Measurements from ENCODE around the gene YWHAQ. TPM values are rescaled to one million over a fixed set of nuclear protein-coding genes. Genes with fewer than 3 reads are reported as not detected.

The YWHAQ gene
- total and polyA plus RNA-seq, 2 donors (not counting 1 experiment from before 2014, with no cell fraction given) = 68.7 to 126 TPM

GRCh38 chr2:9565436-9566153 lies 65.2 kb downstream of the YWHAQ start:
- ChIA-PET CTCF (no interaction called here), POLR2A (interaction anchor here (0.8 kb wide), 1 partner anchor 91 kb away, joined by 5 read pairs; no protein-coding TSS in a partner anchor)
- Histone ChIP-seq H4K20me1 (ENCODE audit: control insufficient read depth, insufficient read depth, low read length, poor library complexity, severe bottlenecking) (no peaks in the 10 kb centered on the region), H3K4me1 (ENCODE audit: control insufficient read depth in 2 of 2, insufficient read depth in 2 of 2, low read length in 2 of 2) (no peaks in the 10 kb centered on the region), H3K4me3 (ENCODE audit: control extremely low read depth in 1 of 5, extremely low read depth in 1 of 5, insufficient read depth in 1 of 5, low read depth in 2 of 5, low read length in 4 of 5) (no peak overlapping the region), H3K4me2 (replicated peaks; ENCODE audit: low read depth, low read length, poor library complexity, severe bottlenecking) (no peak overlapping the region), H3K27me3 (replicated peaks in 1 of 4; ENCODE audit: control extremely low read depth in 1 of 4, control insufficient read depth in 3 of 4, insufficient read depth in 4 of 4, low read length in 3 of 4) (no peaks in the 10 kb centered on the region), H3K9me3 (ENCODE audit: control extremely low read depth in 1 of 3, control insufficient read depth in 2 of 3, insufficient read depth in 1 of 3, low read length in 2 of 3) (no peaks in the 10 kb centered on the region), H3K9ac (ENCODE audit: low read length) (no peak overlapping the region), H2AFZ (ENCODE audit: insufficient read depth, low read depth, low read length, poor library complexity, severe bottlenecking) (no peak overlapping the region), H3K36me3 (replicated peaks in 1 of 2; ENCODE audit: control extremely low read depth in 1 of 2, control insufficient read depth in 1 of 2, extremely low read depth in 1 of 2, insufficient read depth in 2 of 2, low read length in 1 of 2) (no peaks in the 10 kb centered on the region), H3K79me2 (ENCODE audit: control insufficient read depth, insufficient read depth, low read length) (no peaks in the 10 kb centered on the region), H3K27ac (ENCODE audit: low read length in 2 of 2) (no peak overlapping the region)
- ATAC-seq (ENCODE audit: low read depth) (no peak), DNase-seq (no peak)
- TF ChIP-seq EZH2 (IDR thresholded peaks at IDR 0.05; ENCODE audit: borderline replicate concordance, insufficient read depth, low read depth, low read length, poor library complexity, severe bottlenecking) = no peak
- no peak for TF ChIP-seq CTCF (IDR thresholded peaks at IDR 0.05)
- Mint-ChIP-seq H3K27ac (no peak overlapping the region), H3K4me1 (no peaks in the 10 kb centered on the region), H3K9me3 (ENCODE audit: insufficient read depth) (no peaks in the 10 kb centered on the region), H3K4me3 (no peak overlapping the region), H3K27me3 (no peaks in the 10 kb centered on the region)
- 98% methylated on average over 7 of the region's 11 CpGs for WGBS (ENCODE audit: insufficient coverage)
- intact Hi-C loops (cut with micrococcal nuclease) = no loop called here

GRCh38 chr2:9560628-9561027 lies 70.2 kb downstream of the YWHAQ start:
- ChIA-PET POLR2A (no interaction called here), CTCF (no interaction called here)
- Histone ChIP-seq H3K79me2 (ENCODE audit: control insufficient read depth, insufficient read depth, low read length) (peaks cover 8% of the 10 kb centered on the region), H3K27me3 (replicated peaks in 1 of 4; ENCODE audit: control extremely low read depth in 1 of 4, control insufficient read depth in 3 of 4, insufficient read depth in 4 of 4, low read length in 3 of 4) (no peaks in the 10 kb centered on the region), H3K4me2 (replicated peaks; ENCODE audit: low read depth, low read length, poor library complexity, severe bottlenecking) (no peak overlapping the region), H3K9me3 (ENCODE audit: control extremely low read depth in 1 of 3, control insufficient read depth in 2 of 3, insufficient read depth in 1 of 3, low read length in 2 of 3) (no peaks in the 10 kb centered on the region), H3K9ac (ENCODE audit: low read length) (no peak overlapping the region), H2AFZ (ENCODE audit: insufficient read depth, low read depth, low read length, poor library complexity, severe bottlenecking) (no peak overlapping the region), H3K27ac (ENCODE audit: low read length in 2 of 2) (no peak overlapping the region), H3K4me3 (ENCODE audit: control extremely low read depth in 1 of 5, extremely low read depth in 1 of 5, insufficient read depth in 1 of 5, low read depth in 2 of 5, low read length in 4 of 5) (no peak overlapping the region), H3K36me3 (replicated peaks in 1 of 2; ENCODE audit: control extremely low read depth in 1 of 2, control insufficient read depth in 1 of 2, extremely low read depth in 1 of 2, insufficient read depth in 2 of 2, low read length in 1 of 2) (no peaks in the 10 kb centered on the region), H4K20me1 (ENCODE audit: control insufficient read depth, insufficient read depth, low read length, poor library complexity, severe bottlenecking) (no peaks in the 10 kb centered on the region), H3K4me1 (ENCODE audit: control insufficient read depth in 2 of 2, insufficient read depth in 2 of 2, low read length in 2 of 2) (peaks cover 3 to 8% of the 10 kb centered on the region in 2 donors)
- TF ChIP-seq CTCF (IDR thresholded peaks at IDR 0.05) (no peak), EZH2 (IDR thresholded peaks at IDR 0.05; ENCODE audit: borderline replicate concordance, insufficient read depth, low read depth, low read length, poor library complexity, severe bottlenecking) (no peak)
- no peaks in the 10 kb centered on the region for H3K9me3 Mint-ChIP-seq (ENCODE audit: insufficient read depth)
- WGBS (ENCODE audit: insufficient coverage) = no CpG with 5 or more reads among the region's 2 CpGs
- ATAC-seq (ENCODE audit: low read depth) (no peak), DNase-seq (no peak)
- peaks cover 11% of the 10 kb centered on the region for H3K4me1 Mint-ChIP-seq
- no peak overlapping the region for H3K27ac Mint-ChIP-seq
- intact Hi-C loops (cut with micrococcal nuclease) = no loop called here
- no peak overlapping the region for H3K4me3 Mint-ChIP-seq
- no peaks in the 10 kb centered on the region for H3K27me3 Mint-ChIP-seq

All from B cell (primary cell).